ENCODE data around the gene CCDC150. TPM values are rescaled to one million over a fixed set of nuclear protein-coding genes. Genes with fewer than 3 reads are reported as not detected.
"Not testable (repeated sequence)": the region's sequence is repeated elsewhere in the genome, so short reads cannot be mapped to it uniquely, and the experiment has no call there.

Gene CCDC150
- total RNA-seq, 2 donors from 2014 or later: 0.50 to 7.6 TPM

DNA sequence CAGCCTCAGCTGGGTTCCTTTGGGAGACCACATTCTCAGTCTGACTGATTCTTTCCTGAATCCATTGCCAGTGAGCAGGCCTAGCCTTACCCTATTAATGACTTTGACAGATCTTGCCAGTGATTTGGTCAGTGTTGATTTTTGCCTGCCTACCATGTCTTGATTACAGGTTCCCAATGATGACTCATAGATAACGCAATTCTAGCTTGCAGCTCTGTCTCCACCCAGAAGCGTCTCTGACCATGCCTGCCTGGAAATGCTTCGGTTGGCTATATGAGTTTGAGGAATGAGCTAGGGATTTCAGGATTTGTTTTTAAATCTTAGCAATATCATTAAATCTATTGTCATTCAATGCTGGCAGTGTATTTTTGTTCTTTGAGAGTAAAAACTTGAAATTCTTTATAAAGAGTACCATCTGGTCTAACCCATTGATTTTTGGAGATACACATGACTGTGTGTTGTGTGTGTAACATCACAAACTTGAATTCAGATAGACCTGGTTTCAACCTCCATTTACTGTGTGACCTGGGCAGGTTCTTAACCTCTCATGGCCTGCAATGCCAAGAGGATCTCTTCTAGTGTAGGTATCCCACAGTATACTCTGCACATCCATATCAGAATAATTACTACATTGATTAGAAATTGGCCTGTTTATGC, 57.0 kb downstream of the CCDC150 start:
- no peak for DNase-seq (ENCODE audit: low spot score)
- H3K4me1 ChIP-seq (replicated peaks): no peaks in the 10 kb centered on the region
- no peaks in the 10 kb centered on the region for H3K9me3 ChIP-seq
- intact Hi-C loops (cut with DNase I): no loop called here
- no peaks in the 10 kb centered on the region for H3K36me3 ChIP-seq
- 93% methylated on average over 3 of the region's 3 CpGs for WGBS
- H3K4me3 ChIP-seq: no peak overlapping the region
- no peak overlapping the region for H3K27ac ChIP-seq
- no peaks in the 10 kb centered on the region for H3K27me3 ChIP-seq (replicated peaks; ENCODE audit: insufficient read depth)
- TF ChIP-seq, protein P1, sequence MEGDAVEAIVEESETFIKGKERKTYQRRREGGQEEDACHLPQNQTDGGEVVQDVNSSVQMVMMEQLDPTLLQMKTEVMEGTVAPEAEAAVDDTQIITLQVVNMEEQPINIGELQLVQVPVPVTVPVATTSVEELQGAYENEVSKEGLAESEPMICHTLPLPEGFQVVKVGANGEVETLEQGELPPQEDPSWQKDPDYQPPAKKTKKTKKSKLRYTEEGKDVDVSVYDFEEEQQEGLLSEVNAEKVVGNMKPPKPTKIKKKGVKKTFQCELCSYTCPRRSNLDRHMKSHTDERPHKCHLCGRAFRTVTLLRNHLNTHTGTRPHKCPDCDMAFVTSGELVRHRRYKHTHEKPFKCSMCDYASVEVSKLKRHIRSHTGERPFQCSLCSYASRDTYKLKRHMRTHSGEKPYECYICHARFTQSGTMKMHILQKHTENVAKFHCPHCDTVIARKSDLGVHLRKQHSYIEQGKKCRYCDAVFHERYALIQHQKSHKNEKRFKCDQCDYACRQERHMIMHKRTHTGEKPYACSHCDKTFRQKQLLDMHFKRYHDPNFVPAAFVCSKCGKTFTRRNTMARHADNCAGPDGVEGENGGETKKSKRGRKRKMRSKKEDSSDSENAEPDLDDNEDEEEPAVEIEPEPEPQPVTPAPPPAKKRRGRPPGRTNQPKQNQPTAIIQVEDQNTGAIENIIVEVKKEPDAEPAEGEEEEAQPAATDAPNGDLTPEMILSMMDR (IDR thresholded peaks at IDR 0.05): no peak
- TF ChIP-seq POLR2AphosphoS5 (IDR thresholded peaks at IDR 0.05): no peak

DNA sequence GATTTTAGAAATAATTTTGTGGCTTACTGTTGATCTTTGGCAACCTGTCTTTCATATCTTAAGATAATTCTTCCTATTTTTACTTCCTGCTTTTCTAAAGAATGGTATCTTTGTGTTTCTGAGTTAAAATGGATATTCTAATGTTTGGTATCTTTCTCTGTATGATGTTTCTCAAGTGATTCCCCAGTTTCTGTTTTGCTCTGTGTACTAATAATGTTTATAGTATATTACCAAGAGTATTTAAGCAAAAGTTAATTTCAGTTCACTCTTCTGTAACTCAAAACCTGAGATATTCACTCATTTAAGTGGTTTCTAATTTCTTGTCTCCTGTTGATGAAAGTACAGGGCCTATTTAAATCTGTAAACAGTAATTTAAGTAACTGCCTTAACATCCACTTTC, 58.3 kb downstream of the CCDC150 start:
- H3K4me3 ChIP-seq: no peak overlapping the region
- DNase-seq (ENCODE audit: low spot score): no peak

DNA sequence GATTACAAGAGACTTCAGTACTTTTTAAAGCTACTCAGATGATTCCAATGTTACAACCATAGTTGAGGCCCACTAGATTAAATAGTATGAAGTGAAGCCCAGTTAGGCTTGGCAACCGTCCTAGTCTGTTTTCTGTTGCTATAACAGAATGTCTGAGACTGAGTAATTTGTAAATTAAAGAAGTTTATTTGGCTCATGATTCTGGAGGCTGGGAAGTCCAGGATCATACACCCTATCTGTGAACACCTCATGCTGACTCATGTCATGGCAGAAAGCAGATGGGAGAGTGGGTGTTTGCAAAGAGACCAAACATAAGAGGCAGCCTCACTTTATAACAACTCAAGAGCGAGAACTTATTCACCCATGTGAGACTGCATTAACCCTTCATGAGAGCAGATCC, 63.1 kb downstream of the CCDC150 start:
- Histone ChIP-seq H3K36me3 (no peaks in the 10 kb centered on the region), H3K4me3 (no peak overlapping the region), H3K9me3 (no peaks in the 10 kb centered on the region), H3K27ac (no peak overlapping the region), H3K4me1 (replicated peaks) (no peaks in the 10 kb centered on the region), H3K27me3 (replicated peaks; ENCODE audit: insufficient read depth) (no peaks in the 10 kb centered on the region)
- 80% methylated on average over 2 of the region's 2 CpGs for WGBS
- TF ChIP-seq, protein P1 (IDR thresholded peaks at IDR 0.05): no peak
- TF ChIP-seq POLR2AphosphoS5 (IDR thresholded peaks at IDR 0.05): no peak
- TF ChIP-seq POLR2A (IDR thresholded peaks at IDR 0.05): no peak
- intact Hi-C loops (cut with DNase I): no loop called here
- DNase-seq (ENCODE audit: low spot score): no peak

More for the DNA sequence above, 58.3 kb downstream of the CCDC150 start:
- TF ChIP-seq, protein P1 (IDR thresholded peaks at IDR 0.05): no peak
- no peak for TF ChIP-seq POLR2AphosphoS5 (IDR thresholded peaks at IDR 0.05)
- no peak for TF ChIP-seq POLR2A (IDR thresholded peaks at IDR 0.05)
- Histone ChIP-seq H3K9me3 (no peaks in the 10 kb centered on the region), H3K4me1 (replicated peaks) (no peaks in the 10 kb centered on the region), H3K36me3 (no peaks in the 10 kb centered on the region), H3K27me3 (replicated peaks; ENCODE audit: insufficient read depth) (no peaks in the 10 kb centered on the region), H3K27ac (no peak overlapping the region)
- intact Hi-C loops (cut with DNase I): no loop called here

DNA sequence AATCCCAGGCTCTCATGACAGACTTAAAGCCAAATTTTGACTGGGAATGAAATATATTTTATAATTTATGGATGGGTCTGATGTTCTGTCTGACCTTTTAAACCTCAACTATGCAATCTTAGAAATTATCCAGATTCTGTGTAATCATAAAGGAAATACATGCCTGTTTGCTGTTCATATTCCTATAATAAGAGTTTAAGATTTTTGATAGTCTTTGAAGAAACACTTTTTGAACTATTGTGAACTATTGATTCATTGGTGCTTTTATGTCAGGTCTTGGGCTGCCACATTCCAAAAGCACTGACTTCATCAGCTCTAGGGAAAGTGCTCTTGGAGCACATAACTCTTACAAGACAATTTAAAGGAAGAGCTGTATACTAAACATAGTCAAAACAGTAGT, 64.2 kb downstream of the CCDC150 start:
- DNase-seq (ENCODE audit: low spot score): no peak
- no peak overlapping the region for H3K27ac ChIP-seq
- H3K4me1 ChIP-seq (replicated peaks): no peaks in the 10 kb centered on the region
- no peaks in the 10 kb centered on the region for H3K9me3 ChIP-seq
- no peaks in the 10 kb centered on the region for H3K27me3 ChIP-seq (replicated peaks; ENCODE audit: insufficient read depth)
- intact Hi-C loops (cut with DNase I): no loop called here
- no peaks in the 10 kb centered on the region for H3K36me3 ChIP-seq
- no peak for TF ChIP-seq POLR2A (IDR thresholded peaks at IDR 0.05)
- H3K4me3 ChIP-seq: no peak overlapping the region

DNA sequence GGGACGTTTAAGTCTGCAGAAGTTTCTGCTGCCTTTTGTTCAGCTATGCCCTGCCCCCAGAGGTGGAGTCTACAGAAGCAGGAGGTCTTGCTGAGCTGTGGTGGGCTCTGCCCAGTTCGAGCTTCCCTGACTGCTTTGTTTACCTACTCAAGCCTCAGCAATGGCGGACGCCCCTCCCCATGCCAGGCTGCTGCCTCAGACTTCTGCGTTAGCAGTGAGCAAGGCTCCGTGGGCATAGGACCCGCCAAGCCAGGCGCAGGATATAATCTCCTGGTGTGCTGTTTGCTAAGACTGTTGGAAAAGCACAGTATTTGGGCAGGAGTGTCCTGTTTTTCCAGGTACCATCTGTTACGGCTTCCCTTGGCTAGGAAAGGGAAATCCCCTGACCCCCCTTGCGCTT, 70.5 kb downstream of the CCDC150 start:
- H3K4me3 ChIP-seq; H3K27me3 ChIP-seq (replicated peaks; ENCODE audit: insufficient read depth); DNase-seq (ENCODE audit: low spot score); H3K36me3 ChIP-seq; H3K9me3 ChIP-seq; H3K27ac ChIP-seq; H3K4me1 ChIP-seq (replicated peaks); intact Hi-C loops (cut with DNase I): not testable (repeated sequence)
- 100% methylated on average over 9 of the region's 10 CpGs for WGBS

DNA sequence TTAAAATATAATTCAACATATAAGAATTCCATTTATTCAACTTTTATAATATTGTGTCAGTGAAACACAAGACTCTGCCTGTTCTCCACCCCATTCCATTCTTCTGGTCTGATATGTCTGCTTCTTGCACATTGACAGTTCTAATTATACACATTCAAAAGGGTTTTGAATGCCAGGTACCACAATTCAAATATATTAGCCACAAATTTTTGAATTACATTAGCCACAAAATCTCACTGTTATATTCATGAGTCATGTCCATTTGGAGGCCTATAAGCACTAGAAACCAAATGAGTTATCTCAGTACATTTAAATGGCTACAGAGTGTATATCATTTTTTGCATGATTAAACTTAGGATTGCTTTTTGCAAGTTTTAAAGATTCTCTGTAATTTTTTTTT, 72.1 kb downstream of the CCDC150 start:
- no peaks in the 10 kb centered on the region for H3K27me3 ChIP-seq (replicated peaks; ENCODE audit: insufficient read depth)
- H3K36me3 ChIP-seq: no peaks in the 10 kb centered on the region
- H3K9me3 ChIP-seq: no peaks in the 10 kb centered on the region
- intact Hi-C loops (cut with DNase I): no loop called here
- H3K4me1 ChIP-seq (replicated peaks): no peaks in the 10 kb centered on the region
- TF ChIP-seq POLR2A (IDR thresholded peaks at IDR 0.05): no peak
- no peak overlapping the region for H3K27ac ChIP-seq
- DNase-seq (ENCODE audit: low spot score): no peak
- H3K4me3 ChIP-seq: no peak overlapping the region

All from prostate gland (tissue), 2 donors.